ENCODE measurements around the gene CHKA.

Gene CHKA

DNA sequence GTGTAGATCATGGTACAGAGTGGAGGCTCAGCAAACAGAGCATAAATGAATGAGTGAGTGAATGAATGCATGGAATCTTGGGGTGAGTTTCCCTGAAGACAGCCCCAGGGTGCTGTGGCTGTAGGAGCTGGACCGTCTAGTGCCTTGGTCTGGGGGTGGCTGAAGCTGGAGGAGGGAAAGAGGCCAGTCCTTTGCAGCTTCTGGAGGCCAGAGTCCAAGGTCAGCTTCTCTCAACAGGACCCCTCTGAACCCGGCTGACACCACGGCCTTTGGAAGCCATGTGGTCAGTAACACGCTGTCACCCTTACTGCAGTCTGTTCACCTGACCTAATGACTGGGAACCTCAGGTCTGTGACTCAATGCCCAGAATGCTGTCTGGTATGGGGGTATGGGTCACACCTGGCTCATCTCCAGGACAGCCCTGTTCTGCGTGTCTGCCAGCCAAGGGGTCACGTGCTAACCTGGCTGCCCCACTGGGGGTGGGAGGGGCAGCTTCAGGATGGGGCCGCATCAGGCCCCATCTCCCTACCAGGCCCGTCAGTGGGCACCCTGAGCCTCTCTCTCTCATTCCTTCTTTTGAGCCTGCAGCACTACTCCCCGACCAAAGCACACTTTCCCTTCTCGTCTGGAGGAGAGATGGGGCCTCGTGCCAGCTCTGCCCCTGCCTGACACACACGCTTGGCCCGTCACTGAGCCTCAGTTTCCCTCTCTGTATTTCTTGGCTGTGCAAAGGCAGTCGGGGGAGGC is 24.1 kb upstream of the CHKA start:
- DNase-seq: no peak
- intact Hi-C loops (cut with DNase I): no loop called here

DNA sequence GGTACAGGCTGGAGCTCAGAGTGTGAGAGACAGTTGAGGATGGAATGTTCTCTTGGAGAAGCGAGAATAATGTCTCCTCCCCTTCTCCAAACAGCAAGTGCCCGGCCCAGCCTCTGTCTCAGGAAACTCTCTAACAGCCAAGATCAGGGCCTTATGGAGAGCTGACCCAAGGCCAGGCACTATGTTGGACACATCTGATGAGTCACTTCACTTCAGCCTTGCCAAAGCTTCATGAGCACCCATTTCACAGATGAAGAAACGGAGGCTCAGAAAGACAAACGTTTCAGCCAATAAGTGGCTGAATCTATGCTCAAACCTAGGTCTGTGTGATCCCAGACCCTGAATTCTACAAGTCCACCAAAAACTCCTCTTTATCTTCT is 22.1 kb upstream of the CHKA start:
- intact Hi-C loops (cut with DNase I): no loop called here
- DNase-seq: no peak

DNA sequence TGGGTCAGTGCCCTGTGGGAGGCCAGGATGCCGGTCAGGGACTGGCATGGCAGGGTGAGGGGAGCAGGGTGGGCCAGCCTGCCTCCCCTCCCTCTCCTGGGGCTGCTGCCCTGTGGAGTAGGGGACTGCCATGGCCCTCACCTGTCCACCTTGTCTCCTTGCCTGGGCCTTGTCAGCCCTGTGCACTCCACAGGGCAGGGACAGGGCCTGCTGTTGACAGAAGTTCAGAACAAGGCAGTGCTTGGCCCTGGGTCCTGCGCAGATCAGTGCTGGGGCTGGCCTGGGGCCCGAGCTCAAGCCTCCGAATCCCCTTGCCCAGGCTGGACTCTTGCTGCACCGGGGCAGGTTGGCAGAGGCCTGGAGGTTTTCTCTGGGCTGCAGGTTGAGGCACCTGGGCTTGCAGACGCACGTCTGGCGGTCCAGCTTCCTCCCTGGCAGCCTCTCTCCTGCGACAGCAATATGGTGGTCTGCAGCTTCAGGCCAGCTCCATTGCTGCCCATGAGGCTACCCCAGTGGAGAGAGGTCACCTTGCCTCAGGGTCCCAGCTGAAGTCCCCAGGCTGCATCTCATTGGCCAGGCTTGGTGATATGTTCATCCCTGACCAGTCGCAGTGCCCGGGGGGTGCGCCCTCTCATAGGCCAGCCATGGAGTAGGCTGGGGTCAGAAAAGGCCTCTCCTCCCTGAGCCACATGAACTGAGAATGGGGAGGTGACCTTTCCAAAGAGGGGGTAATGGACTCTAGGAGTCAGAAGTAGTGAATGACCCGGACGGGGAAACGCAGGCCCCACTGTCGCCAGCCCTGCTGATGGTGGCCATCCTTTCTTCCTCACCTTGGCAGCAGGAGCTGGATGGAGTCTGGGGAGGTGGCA is 21.5 kb upstream of the CHKA start:
- intact Hi-C loops (cut with DNase I): no loop called here
- DNase-seq: peak in 1 of 42 donors; percentile 25

DNA sequence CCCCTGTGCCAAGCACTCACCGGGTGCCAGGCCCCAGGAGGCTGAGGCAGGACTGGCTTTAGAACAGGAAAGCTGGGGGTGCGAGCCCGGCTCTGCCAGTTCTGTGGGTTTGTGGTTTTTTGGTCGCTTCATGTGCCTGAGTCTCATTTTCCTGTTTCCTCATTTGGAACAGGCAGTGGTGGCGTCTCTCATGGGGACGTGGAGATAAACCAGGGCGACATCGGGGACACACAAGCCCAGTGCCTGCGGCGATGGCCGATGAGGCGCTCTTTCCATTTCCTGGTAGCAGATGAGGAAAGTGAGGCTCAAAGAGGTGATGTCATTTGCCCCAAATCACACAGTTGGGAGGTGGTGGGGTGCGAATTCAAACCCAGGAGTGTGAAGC is 20.8 kb upstream of the CHKA start:
- peak in 6 of 42 donors; percentile 28 to 43 (median 38) for DNase-seq
- intact Hi-C loops (cut with DNase I): no loop called here

GRCh38 chr11:68141246-68142027 is 20.2 kb upstream of the CHKA start:
- DNase-seq: peak in 2 of 42 donors; percentile 6 to 35
- intact Hi-C loops (cut with DNase I): no loop called here

- intact Hi-C loops (cut with DNase I): no loop called here
- DNase-seq: peak in 27 of 42 donors; percentile 18 to 75 (median 47)
Observed at GRCh38 chr11:68140496-68141245, 19.5 kb upstream of the CHKA start.

DNA sequence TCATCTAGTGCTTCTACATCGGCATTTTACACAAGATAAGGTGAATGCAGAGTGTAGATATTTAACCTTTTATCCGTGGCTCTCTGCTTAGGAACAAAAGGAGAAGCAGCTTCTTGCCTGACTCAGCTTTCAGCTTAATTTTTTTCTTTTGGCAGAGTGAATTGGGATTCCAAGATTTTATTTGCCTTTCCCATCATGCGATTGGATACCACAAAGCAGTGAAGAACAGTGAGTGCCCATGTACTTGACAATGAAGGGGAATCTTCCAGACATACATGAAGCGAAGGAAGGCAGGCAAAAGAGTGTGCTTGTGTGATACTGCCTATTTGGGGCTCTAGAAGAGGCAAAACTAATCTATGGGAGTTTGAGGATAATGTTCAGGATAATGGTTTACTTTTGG is 17.0 kb upstream of the CHKA start:
- DNase-seq: no peak
- intact Hi-C loops (cut with DNase I): no loop called here

DNA sequence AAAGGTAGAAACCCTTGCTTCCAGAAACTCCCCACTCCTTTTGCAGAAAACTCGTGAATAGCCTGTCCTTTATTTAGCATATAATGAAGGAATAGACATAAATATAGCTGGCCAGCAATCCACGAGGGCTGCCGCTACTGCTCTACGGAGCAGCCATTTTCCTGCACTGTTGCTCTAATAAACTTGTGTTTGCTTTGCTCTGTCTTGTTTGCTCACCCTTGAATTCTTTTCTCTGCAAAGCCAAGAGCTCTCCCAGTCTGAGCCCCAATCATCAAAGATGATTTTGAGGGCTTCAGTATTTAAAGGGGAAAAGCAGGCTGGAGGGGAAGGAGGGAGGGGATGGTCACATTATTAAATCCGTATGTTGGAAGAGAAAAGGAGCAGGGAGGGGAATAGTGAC is 16.6 kb upstream of the CHKA start:
- intact Hi-C loops (cut with DNase I): no loop called here
- peak in 2 of 42 donors; percentile 2 to 23 for DNase-seq

- intact Hi-C loops (cut with DNase I): no loop called here
- no peak for DNase-seq
Observed at GRCh38 chr11:68136866-68137265, 15.7 kb upstream of the CHKA start.

GRCh38 chr11:68135161-68135560 is 14.0 kb upstream of the CHKA start:
- DNase-seq: no peak
- intact Hi-C loops (cut with DNase I): no loop called here

- intact Hi-C loops (cut with DNase I): no loop called here
- no peak for DNase-seq
Observed at GRCh38 chr11:68133761-68134160, 12.6 kb upstream of the CHKA start.

DNA sequence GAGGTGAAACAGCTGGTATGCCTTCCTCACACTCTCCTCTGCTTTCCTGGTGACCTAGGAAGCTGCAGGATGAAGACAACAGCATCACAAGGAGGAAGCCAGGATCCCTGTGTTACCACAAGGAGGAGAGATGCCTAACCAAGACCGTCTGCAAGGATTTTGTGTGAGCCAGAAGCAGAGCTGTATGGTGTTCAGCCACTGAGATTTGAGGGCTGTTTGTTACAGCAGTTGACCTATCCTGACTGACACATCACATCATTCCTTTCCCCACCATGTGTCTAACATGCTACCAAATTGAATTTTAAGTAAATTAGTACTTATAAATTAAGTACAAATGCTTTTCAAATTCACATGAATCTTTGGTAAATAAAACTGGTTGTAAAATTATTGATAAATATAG is 8.9 kb upstream of the CHKA start:
- intact Hi-C loops (cut with DNase I): no loop called here
- no peak for DNase-seq

DNA sequence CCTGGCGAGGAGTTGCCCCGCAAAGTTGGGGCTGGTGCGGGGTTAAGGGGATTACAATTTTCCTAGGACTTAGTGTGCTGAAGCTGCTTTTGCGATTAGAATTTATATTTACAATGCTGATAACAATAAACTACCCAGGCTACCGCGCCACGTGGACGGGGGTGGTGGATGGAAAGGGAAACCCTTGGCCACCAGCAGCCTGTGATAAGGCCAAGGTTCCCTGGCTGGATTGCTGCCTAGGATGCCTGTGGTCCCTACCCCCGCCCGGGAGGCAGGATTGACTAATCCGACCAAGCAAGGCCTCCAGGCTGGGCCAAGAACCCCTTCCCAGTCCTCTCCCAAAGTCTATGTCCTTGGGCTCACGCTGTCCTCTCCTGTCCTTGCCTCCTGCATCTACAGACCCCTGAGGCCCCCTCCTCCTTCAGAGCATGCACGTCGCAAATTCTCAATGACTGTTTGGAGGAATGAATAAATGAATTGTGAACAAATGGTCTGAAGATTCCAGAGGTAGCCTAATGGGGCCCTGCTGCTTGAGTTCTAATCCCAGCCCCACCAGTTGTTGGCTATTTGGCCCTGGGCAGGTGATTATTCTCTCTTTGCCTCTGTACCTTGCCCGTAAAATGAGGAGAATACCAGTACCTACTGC is 7.6 kb upstream of the CHKA start:
- intact Hi-C loops (cut with DNase I): no loop called here
- peak in 1 of 42 donors; percentile 33 for DNase-seq

DNA sequence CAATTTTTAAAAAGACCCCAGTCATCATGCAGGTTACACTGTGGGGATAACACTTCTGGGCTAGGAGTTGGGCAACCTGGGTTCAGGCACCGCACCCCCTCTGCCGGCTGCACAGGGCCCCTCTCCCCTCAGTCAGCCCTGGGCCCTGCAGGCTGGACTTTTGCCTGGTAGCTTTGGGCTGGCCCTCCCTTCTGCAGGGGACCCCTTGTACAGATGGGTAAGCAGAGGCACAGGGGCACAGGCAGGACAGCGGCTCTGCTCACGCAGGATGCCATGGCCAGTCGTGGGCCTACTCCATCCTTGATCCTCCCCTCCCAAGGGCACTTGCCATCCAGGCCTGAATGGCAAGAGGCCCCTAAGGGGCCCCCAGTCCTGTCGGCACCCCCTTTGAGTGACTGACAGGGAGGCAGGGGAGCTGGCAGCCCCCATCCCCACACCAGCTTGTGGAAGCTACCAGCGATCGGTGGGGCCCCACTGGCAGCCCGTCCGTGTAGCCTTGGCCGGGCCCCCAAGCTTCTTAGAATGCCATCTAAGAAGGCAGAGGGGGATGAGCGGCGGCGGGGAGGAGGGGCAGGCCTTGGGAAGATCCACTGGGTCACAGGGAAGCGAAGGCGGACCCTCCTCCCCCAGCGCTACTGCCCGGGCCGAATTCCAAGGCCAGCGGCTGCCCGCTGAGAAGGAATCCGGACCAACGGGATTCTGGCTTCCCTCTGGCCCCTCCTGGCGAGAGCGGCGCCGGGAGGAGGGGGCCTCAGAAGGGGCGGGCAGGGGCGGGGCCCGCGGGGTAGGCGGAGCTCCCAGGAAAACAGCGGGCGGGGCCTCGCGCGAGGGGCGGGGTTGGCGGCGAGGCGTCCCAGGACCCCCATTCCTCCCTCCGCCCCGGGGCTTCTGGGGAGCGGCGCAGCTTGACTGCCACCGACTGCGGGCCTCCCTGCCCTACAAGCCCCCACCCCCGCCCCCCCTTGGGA is 6.8 kb upstream of the CHKA start:
- intact Hi-C loops (cut with DNase I): no loop called here
- peak in 39 of 42 donors; percentile 34 to 82 (median 59) for DNase-seq

DNA sequence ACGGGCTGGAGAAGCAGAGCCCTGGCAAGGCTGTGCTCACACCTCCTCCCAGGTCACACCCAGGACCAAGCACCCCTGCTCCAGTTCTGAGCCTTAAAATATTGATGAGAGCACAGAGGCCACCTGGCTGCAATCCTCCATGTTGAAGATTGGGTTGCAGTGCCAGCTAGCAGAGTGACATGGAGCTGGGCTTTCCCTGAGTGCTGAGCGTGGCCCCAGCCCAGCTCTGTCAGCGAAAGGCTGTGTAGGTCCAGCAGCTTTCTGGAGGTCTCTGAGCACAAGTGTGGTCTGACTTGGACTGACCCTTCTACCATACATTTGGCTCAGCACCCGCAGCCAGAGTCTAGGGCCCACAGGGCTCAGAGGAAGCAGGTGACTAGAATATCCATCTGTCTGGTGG is 4.0 kb upstream of the CHKA start:
- DNase-seq: no peak

GRCh38 chr11:68122936-68123539 is 1.9 kb upstream of the CHKA start:
- DNase-seq: no peak
- intact Hi-C loops (cut with DNase I): no loop called here

More for the DNA sequence above, 4.0 kb upstream of the CHKA start:
- intact Hi-C loops (cut with DNase I): no loop called here
